NCI-H1930 (cell line): ENCODE measurements around the gene COL4A2.

Experiments used
- DNase-seq, 2 experiments: peaks; one replicate each; lab custom pipeline; 2025; lab: John Stamatoyannopoulos, UW

Gene COL4A2

DNA sequence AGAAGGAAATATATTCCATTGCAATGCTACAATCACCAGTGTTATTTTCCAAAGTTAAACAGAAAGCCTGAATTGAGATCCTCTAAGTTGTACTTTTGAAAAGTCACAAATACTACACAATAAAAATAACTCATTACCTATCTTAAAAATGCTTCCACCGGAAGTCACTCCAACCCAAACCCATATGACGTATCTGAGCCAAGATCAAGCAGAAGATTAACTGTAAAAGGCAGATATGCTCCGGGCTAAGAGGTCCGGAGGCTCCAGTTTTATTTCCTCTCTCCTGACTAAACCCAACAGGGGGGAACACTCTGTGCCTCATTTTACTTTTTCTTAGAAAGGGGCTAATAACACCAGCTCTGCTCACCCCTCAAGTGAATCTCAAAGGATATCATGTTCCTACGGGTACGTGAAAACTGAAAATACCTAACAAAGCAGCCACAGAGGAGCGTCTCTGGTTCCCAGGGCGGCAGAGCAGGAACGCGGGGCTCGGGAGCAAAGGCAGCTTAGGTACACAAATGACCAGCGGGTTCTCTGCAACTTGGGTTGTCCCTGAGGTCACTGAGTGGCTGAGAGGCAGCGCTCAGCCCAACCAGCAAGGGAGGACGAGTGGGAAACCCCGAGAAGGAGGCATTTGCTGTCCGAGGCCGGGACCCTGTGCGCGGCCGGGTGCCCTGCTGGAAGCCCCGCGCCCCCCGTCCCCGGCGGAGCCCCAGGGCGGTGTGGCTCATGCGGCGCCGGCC is 253.7 kb downstream of the COL4A2 start:
- DNase-seq, result no peak

DNA sequence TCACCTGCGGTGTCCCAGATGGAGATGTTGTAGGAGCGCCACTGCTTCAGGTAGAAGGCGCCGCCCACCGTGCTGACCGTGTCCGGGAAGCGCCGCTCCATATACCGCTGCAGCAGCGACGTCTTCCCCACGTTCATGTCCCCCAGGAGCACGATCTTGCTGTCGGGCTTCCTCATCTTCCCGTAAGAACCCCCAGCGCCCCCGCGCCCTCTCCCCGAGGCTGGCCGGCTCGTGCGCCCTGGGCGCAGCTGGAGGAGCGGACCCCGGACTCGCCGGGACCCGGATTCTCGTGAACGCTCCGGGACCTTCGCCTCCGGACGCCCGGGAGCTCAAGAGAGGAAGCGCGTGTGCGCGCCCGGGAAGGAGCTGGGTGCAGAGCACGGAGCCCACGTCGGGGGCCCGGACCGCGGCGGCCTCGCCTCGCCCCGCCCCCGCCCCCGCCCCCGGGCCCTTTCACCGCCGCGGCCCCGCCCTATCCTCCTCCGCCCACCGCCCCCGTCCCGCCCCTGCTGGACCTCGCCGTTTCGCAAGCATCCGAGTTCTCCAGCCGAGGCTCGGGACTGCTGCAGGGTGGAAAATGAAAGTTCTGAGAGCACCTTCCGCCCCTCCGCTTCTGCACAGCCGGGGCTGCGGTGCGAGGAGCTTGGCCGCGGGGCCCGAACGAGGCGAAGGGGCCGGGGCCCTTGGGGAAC is 254.4 kb downstream of the COL4A2 start, which contains the start of gene RAB20:
Gene RAB20 (minus strand): TSS at position 379 of the 692 bp plus-strand sequence. CDS start 203 bp downstream, at position 176.
- peak; percentile 44 to 72 for DNase-seq

DNA sequence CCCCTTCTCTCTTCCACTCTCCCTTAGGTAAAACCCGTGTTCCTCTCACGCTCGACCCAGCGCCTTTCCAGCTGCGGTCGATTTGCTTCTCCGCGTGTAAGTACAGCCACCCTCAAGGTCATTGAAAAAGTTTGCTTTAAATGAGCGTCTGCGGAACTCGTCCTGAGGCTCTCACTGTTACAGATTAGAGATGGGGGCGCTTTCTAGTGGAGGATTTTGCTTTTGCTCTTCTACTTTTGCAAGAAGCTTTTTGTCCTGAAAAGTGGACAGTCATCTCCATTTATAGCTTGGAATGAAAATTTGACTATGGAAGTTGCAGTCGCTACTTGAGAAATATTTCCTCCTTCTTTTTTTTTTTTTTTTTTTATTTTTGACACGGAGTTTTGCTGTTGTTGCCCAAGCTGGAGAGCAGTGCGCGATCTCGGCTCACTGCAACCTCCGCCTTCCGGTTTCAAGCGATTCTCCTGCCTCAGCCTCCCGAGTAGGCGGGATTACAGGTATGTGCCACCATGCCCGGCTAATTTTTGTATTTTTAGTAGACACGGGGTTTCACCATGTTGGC is 255.0 kb downstream of the COL4A2 start:
- no peak for DNase-seq
